ENCODE data around the gene KANTR.

KANTR gene

DNA sequence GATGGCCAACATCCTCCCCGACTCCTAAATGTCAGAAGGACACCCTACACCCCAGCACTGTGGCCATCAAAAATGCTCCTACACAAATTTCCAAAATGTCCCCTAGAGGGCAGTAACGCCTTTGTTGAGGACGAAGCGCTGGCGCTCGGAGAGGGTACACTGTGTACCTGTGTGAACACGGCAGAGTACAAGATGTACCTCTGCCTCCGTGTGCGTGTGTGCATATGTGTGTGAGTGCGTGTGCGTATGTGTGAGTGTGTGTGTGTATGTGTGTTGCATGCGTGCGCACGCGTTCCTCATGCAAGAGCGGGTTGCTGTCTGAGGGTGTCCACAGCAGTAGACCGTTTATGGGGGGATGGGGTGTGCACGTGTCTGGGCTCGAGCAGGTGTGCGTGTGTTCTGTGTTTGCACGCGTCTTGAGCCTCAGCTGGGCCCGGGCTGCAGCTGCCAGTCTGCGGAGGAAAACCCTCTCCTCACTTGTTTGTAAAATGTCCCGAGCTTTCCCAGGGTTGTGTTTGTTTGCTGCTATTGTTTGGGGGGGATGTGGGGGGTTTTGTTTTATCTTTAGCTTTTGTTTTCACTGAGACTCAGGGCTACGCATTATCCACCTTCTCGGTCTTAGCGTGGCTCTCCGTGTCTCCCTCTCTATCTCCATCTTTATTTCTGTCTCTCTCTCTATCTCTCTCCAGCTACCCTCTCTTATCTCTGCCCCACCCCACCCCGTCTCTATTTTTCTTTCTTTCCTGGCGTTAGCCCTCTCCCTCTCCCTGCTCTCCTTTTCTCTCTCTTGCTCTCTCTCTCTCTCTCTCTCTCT is 22.1 kb upstream of the KANTR start:
- Mint-ChIP-seq H3K36me3 (ENCODE audit: low read depth) (no peaks in the 10 kb centered on the region), H3K9me3 (no peaks in the 10 kb centered on the region), H3K27ac (peak overlapping the region in 1 of 3 experiments; percentile 30), H3K4me1 (peaks cover 11% of the 10 kb centered on the region), H3K4me3 (peak overlapping the region; percentile 72 to 78 (median 75)), H3K27me3 (ENCODE audit: low read depth) (no peaks in the 10 kb centered on the region)
- TF ChIP-seq CTCF (IDR thresholded peaks at IDR 0.05; ENCODE audit: unreplicated experiment in 3 of 3), result peak; percentile 55 to 62 (median 57)

- no peak for TF ChIP-seq CTCF (IDR thresholded peaks at IDR 0.05; ENCODE audit: unreplicated experiment in 3 of 3)
- no peak overlapping the region for H3K27ac Mint-ChIP-seq
- peak overlapping the region in 2 of 3 experiments; percentile 72 to 75 for H3K4me3 Mint-ChIP-seq
- H3K4me1 Mint-ChIP-seq, result peaks cover 11% of the 10 kb centered on the region
- H3K36me3 Mint-ChIP-seq (ENCODE audit: low read depth), result no peaks in the 10 kb centered on the region
- no peaks in the 10 kb centered on the region for H3K9me3 Mint-ChIP-seq
- H3K27me3 Mint-ChIP-seq (ENCODE audit: low read depth), result no peaks in the 10 kb centered on the region
These were observed 21.4 kb upstream of the KANTR start for GRCh38 chrX:53072418-53073114.

DNA sequence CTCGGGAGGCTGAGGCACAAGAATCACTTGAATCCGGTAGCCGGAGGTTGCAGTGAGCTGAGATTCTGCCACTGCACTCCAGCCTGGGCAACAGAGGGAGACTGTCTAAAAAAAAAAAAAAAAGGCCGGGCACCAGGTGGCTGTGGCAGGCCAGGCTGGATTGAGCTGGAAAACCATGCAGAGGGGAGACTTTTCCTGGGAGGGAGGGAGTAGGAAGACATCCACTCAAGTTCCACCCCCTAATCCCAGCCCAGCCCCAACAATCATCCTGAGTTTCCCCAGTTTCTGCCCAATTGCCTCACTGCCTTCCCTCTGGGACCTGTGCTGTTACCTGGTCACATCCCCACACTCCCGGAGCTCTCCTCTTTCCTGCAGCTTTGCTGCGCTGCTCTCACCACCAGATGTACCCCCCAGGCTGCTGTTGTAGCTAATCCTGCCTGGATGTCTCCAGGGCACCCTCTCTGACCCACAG is 20.8 kb upstream of the KANTR start:
- no peaks in the 10 kb centered on the region for H3K36me3 Mint-ChIP-seq (ENCODE audit: low read depth)
- H3K27me3 Mint-ChIP-seq (ENCODE audit: low read depth), result no peaks in the 10 kb centered on the region
- no peak overlapping the region for H3K4me3 Mint-ChIP-seq
- H3K27ac Mint-ChIP-seq, result no peak overlapping the region
- H3K4me1 Mint-ChIP-seq, result peaks cover 11% of the 10 kb centered on the region
- no peak for TF ChIP-seq CTCF (IDR thresholded peaks at IDR 0.05; ENCODE audit: unreplicated experiment in 3 of 3)
- no peaks in the 10 kb centered on the region for H3K9me3 Mint-ChIP-seq

GRCh38 chrX:53075011-53075410 is 18.9 kb upstream of the KANTR start:
- Mint-ChIP-seq H3K4me3 (no peak overlapping the region), H3K4me1 (peaks cover 11% of the 10 kb centered on the region), H3K36me3 (ENCODE audit: low read depth) (no peaks in the 10 kb centered on the region), H3K27me3 (ENCODE audit: low read depth) (no peaks in the 10 kb centered on the region), H3K27ac (no peak overlapping the region), H3K9me3 (peaks cover 3% of the 10 kb centered on the region)
- TF ChIP-seq CTCF (IDR thresholded peaks at IDR 0.05; ENCODE audit: unreplicated experiment in 3 of 3), result no peak

DNA sequence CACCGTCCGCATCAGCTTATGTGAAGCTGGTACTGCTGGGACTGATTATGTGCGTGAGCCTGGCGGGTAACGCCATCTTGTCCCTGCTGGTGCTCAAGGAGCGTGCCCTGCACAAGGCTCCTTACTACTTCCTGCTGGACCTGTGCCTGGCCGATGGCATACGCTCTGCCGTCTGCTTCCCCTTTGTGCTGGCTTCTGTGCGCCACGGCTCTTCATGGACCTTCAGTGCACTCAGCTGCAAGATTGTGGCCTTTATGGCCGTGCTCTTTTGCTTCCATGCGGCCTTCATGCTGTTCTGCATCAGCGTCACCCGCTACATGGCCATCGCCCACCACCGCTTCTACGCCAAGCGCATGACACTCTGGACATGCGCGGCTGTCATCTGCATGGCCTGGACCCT is 17.3 kb upstream of the KANTR start:
- Mint-ChIP-seq H3K4me1 (peaks cover 17% of the 10 kb centered on the region), H3K4me3 (no peak overlapping the region), H3K27ac (no peak overlapping the region), H3K36me3 (ENCODE audit: low read depth) (no peaks in the 10 kb centered on the region), H3K9me3 (peaks cover 3% of the 10 kb centered on the region), H3K27me3 (ENCODE audit: low read depth) (no peaks in the 10 kb centered on the region)
- no peak for TF ChIP-seq CTCF (IDR thresholded peaks at IDR 0.05; ENCODE audit: unreplicated experiment in 3 of 3)
